HepG2 (cell line): ENCODE measurements around the gene RAPGEF2. TPM values are rescaled to one million over a fixed set of nuclear protein-coding genes. Genes with fewer than 3 reads are reported as not detected.

ENCODE experiments used
- AHDC1 ChIP-seq: sonication (generic); formaldehyde crosslinking; IDR thresholded peaks from 2 replicates; pipeline ENCODE4 v1.5.1; 2020; ENCODE audit warnings: mild to moderate bottlenecking, missing genetic modification reagents, borderline replicate concordance
- EP300 ChIP-seq, 3 experiments: sonication (generic) in 1 of 3; formaldehyde crosslinking in 1 of 3; IDR thresholded peaks; 2 replicates each; pipeline versions ENCODE4 v1.5.1 to v1.6.1; 2011 to 2020; ENCODE audit warnings: low read depth in 2 of 3, low read length in 2 of 3, borderline replicate concordance in 1 of 3, improper control_type of control experiment in 1 of 3, mild to moderate bottlenecking in 1 of 3, missing genetic modification reagents in 1 of 3, moderate library complexity in 1 of 3
- FOXP4 ChIP-seq: sonication (generic); formaldehyde crosslinking; IDR thresholded peaks from 2 replicates; pipeline ENCODE4 v1.4.0; 2020; ENCODE audit warnings: missing genetic modification reagents
- HDAC2 ChIP-seq: sonication (generic); formaldehyde crosslinking; IDR thresholded peaks from 2 replicates; pipeline ENCODE4 v1.4.0; 2020; ENCODE audit warnings: missing genetic modification reagents
- MAX ChIP-seq: IDR thresholded peaks from 2 replicates; pipeline ENCODE4 v1.6.1; 2012; ENCODE audit warnings: inconsistent platforms
- NCOR1 ChIP-seq: fragments of 200-600 bp; sonication (generic); IDR thresholded peaks from 2 replicates; pipeline ENCODE4 v1.7.0; 2017; ENCODE audit warnings: antibody characterized with exemption, low read length, borderline replicate concordance
- RCOR2 ChIP-seq: IDR thresholded peaks from 2 replicates; pipeline ENCODE4 v1.6.1; 2016; ENCODE audit warnings: missing biosample characterization, missing genetic modification reagents
- SIX1 ChIP-seq: sonication (generic); formaldehyde crosslinking; IDR thresholded peaks from 2 replicates; pipeline ENCODE4 v1.4.0; 2020; ENCODE audit warnings: missing genetic modification reagents, borderline replicate concordance
- SMC3 ChIP-seq: IDR thresholded peaks from 2 replicates; pipeline ENCODE4 v1.6.1; 2011; ENCODE audit warnings: low read length, improper control_type of control experiment
- SOX5 ChIP-seq: IDR thresholded peaks from 2 replicates; pipeline ENCODE4 v1.6.1; 2016; ENCODE audit warnings: borderline replicate concordance
- SOX6 ChIP-seq, 2 experiments: fragments of 450-650 bp in 1 of 2; sonication (generic) in 1 of 2; formaldehyde crosslinking in 1 of 2; IDR thresholded peaks; 2 replicates each; pipeline versions ENCODE4 v1.4.0 to v1.6.1; 2017 to 2020; ENCODE audit warnings: antibody characterized with exemption in 1 of 2, mild to moderate bottlenecking in 1 of 2, missing genetic modification reagents in 1 of 2
- TFDP2 ChIP-seq: sonication (generic); formaldehyde crosslinking; IDR thresholded peaks from 2 replicates; pipeline ENCODE4 v1.4.0; 2020; ENCODE audit warnings: missing genetic modification reagents
- ZMYM4 ChIP-seq: sonication (generic); formaldehyde crosslinking; IDR thresholded peaks from 2 replicates; pipeline ENCODE4 v1.8.1; 2023; ENCODE audit warnings: mild to moderate bottlenecking, missing genetic modification reagents
- ZNF121 ChIP-seq: sonication (generic); formaldehyde crosslinking; IDR thresholded peaks from 2 replicates; pipeline ENCODE4 v1.5.0; 2020; ENCODE audit warnings: mild to moderate bottlenecking, missing genetic modification reagents
- polyA plus RNA-seq, 8 experiments: library from polyadenylated mRNA; depleted of rRNA in 3 of 8; stranded (reverse) in 7 of 8; unstranded in 1 of 8; fragments of >200 nt; fragmentation: Illumina TruSeq in 4 of 8; extraction: Trizol in 4 of 8; gene quantifications; 2 replicates each; pipeline versions ENCODE4 v1.2.1 to v1.2.3, GENCODE V29; 2011 to 2016; ENCODE audit warnings: low read depth in 4 of 8, missing spikeins in 1 of 8, mixed read lengths in 1 of 8; ENCODE audit not compliant: insufficient read depth in 1 of 8
- total RNA-seq, 5 experiments: library from RNA; depleted of rRNA; stranded (reverse); fragments of >200 nt; fragmentation: Illumina TruSeq; extraction: Trizol; gene quantifications; 2 replicates each; pipeline ENCODE4 v1.2.3, GENCODE V29; 2016; ENCODE audit warnings: low read depth in 1 of 5
- TF ChIP-seq, protein P1 (sequence below): IDR thresholded peaks from 2 replicates; pipeline ENCODE4 v1.4.0; 2020; ENCODE audit warnings: mild to moderate bottlenecking, missing genetic modification reagents

Gene RAPGEF2
- total and polyA plus RNA-seq, 2 of the 13 experiments (the other 11 are each of a cell fraction or from before 2014, with no cell fraction given): 19.2 to 23.0 TPM

- 0 out of 2 replicates have a peak, but pooled peaks have one; percentile 22 for TF ChIP-seq ZMYM4 (CRISPR knock-in tag)
- TF ChIP-seq SOX5 (CRISPR knock-in tag): peak; percentile 53; the same call in 1 of the 2 replicates
- TF ChIP-seq SMC3: peak; percentile 28; the same call in 1 of the 2 replicates
- TF ChIP-seq NCOR1: peak; percentile 49; the same call in 1 of the 2 replicates
- TF ChIP-seq MAX: peak; percentile 34; the same call in 1 of the 2 replicates
- TF ChIP-seq HDAC2 (CRISPR knock-in tag): peak; percentile 42; the same call in 1 of the 2 replicates
- TF ChIP-seq ZNF121 (CRISPR knock-in tag): no peak
- peak; percentile 84 for TF ChIP-seq TFDP2 (CRISPR knock-in tag)
- TF ChIP-seq EP300 (IDR thresholded peaks at IDR 0.05; ENCODE audit: low read depth in 2 of 2, low read length in 2 of 2): peak in 1 of 2 experiments; percentile 37; a peak in 1 of 4 replicates
- TF ChIP-seq EP300 (CRISPR knock-in tag; IDR thresholded peaks at IDR 0.05; ENCODE audit: borderline replicate concordance): no peak
- TF ChIP-seq FOXP4 (CRISPR knock-in tag): 0 out of 2 replicates have a peak, but pooled peaks have one; percentile 34
- TF ChIP-seq, protein P1, sequence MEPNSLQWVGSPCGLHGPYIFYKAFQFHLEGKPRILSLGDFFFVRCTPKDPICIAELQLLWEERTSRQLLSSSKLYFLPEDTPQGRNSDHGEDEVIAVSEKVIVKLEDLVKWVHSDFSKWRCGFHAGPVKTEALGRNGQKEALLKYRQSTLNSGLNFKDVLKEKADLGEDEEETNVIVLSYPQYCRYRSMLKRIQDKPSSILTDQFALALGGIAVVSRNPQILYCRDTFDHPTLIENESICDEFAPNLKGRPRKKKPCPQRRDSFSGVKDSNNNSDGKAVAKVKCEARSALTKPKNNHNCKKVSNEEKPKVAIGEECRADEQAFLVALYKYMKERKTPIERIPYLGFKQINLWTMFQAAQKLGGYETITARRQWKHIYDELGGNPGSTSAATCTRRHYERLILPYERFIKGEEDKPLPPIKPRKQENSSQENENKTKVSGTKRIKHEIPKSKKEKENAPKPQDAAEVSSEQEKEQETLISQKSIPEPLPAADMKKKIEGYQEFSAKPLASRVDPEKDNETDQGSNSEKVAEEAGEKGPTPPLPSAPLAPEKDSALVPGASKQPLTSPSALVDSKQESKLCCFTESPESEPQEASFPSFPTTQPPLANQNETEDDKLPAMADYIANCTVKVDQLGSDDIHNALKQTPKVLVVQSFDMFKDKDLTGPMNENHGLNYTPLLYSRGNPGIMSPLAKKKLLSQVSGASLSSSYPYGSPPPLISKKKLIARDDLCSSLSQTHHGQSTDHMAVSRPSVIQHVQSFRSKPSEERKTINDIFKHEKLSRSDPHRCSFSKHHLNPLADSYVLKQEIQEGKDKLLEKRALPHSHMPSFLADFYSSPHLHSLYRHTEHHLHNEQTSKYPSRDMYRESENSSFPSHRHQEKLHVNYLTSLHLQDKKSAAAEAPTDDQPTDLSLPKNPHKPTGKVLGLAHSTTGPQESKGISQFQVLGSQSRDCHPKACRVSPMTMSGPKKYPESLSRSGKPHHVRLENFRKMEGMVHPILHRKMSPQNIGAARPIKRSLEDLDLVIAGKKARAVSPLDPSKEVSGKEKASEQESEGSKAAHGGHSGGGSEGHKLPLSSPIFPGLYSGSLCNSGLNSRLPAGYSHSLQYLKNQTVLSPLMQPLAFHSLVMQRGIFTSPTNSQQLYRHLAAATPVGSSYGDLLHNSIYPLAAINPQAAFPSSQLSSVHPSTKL (CRISPR knock-in tag): peak; percentile 66
- peak; percentile 70; the same call in 1 of the 2 replicates for TF ChIP-seq SIX1
- peak; percentile 48; the same call in 1 of the 2 replicates for TF ChIP-seq AHDC1 (CRISPR knock-in tag)
- peak; percentile 60; the same call in 1 of the 2 replicates for TF ChIP-seq RCOR2
- TF ChIP-seq SOX6 (IDR thresholded peaks at IDR 0.05): no peak
- TF ChIP-seq SOX6 (CRISPR knock-in tag; IDR thresholded peaks at IDR 0.05): peak; percentile 52; the same call in 1 of the 2 replicates
Measured at GRCh38 chr4:159341522-159341921, 238.6 kb downstream of the RAPGEF2 start (continued).
